ENCODE results near the gene SNX20. TPM values are rescaled to one million over a fixed set of nuclear protein-coding genes. Genes with fewer than 3 reads are reported as not detected.

The SNX20 gene
- total RNA-seq, 3 donors from 2014 or later: 1.4 to 2.9 (median 1.7) TPM

DNA sequence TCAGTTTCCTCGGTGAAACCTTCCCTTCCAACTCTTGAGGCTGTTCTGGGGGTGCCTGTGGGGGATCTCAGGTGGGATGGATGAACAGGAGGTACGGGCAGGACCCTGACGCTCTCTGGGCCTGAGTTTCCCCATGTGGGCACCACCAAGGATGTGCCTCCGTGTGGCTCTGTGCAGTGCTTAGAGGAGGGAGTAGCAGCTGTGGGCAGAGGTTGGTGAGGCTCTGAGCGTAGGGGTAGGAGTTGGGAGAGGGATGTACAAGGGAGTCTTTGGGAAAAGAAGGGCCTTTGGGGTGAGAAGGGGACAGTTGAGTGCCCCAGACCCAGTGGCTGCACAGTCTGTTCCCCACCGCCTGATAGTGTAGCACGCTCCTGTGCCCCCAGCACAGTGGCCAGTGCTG, 59.1 kb downstream of the SNX20 start:
- intact Hi-C loops (cut with DNase I, micrococcal nuclease): no loop called here
- TF ChIP-seq, protein P1, sequence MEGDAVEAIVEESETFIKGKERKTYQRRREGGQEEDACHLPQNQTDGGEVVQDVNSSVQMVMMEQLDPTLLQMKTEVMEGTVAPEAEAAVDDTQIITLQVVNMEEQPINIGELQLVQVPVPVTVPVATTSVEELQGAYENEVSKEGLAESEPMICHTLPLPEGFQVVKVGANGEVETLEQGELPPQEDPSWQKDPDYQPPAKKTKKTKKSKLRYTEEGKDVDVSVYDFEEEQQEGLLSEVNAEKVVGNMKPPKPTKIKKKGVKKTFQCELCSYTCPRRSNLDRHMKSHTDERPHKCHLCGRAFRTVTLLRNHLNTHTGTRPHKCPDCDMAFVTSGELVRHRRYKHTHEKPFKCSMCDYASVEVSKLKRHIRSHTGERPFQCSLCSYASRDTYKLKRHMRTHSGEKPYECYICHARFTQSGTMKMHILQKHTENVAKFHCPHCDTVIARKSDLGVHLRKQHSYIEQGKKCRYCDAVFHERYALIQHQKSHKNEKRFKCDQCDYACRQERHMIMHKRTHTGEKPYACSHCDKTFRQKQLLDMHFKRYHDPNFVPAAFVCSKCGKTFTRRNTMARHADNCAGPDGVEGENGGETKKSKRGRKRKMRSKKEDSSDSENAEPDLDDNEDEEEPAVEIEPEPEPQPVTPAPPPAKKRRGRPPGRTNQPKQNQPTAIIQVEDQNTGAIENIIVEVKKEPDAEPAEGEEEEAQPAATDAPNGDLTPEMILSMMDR (IDR thresholded peaks at IDR 0.05): no peak
- DNase-seq: no peak
- Histone ChIP-seq H3K36me3 (ENCODE audit: low read depth) (no peaks in the 10 kb centered on the region), H3K9me3 (no peaks in the 10 kb centered on the region), H3K4me3 (no peak overlapping the region), H3K4me1 (ENCODE audit: low read depth) (peaks cover 1% of the 10 kb centered on the region)
- ATAC-seq: no peak

Other genes starting within 250 kb of the SNX20 start
- 10 to 100 TPM in 1 of 3 donors, 1 to 10 TPM in 2; 1.6 to 28.0 (median 3.2) TPM for gene NKD1, start 132.9 kb downstream of the SNX20 start, total RNA-seq
- 1 to 10 TPM in 2 of 3 donors, under 1 TPM in 1; 0.87 to 2.4 (median 2.0) TPM for gene NOD2, start 12.3 kb upstream of the SNX20 start, total RNA-seq
- 10 to 100 TPM; 24.7 to 44.4 (median 35.5) TPM for gene CYLD, start 60.8 kb upstream of the SNX20 start, total RNA-seq

All from mucosa of descending colon (tissue), 3 donors.